ENCODE results near the gene G6PD.
"Not testable (repeated sequence)": the region's sequence is repeated elsewhere in the genome, so short reads cannot be mapped to it uniquely, and the experiment has no call there.

DNA sequence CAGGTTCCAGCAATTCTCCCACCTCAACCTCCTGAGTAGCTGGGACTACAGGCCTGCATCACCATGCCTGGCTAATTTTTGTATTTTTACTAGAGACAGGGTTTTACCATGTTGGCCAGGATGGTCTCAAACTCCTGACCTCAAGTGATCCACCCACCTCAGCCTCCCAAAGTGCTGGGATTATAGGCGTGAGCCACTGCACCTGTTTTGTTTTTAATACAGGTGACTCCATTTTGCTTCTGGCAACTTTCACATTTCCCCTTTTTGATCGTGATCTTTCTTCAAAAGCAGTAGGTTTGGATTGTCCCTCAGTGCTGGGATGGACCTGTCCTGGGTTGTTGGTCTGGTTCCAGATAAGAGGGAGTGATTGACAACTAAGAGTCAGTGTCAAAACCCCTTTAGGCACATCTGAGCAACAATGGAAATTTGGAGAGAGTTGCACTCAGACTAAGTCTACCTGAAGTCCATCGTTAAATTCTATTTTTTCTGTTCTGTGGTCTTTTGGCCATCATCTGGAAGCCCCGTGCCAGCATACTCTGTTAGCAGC lies 50.0 kb downstream of the G6PD start:
- not testable (repeated sequence) for TF ChIP-seq POLR2A (IDR thresholded peaks at IDR 0.05; ENCODE audit: low read depth, low read length); SMC3 (IDR thresholded peaks at IDR 0.05; ENCODE audit: low read depth, low read length); RCOR1 (IDR thresholded peaks at IDR 0.05; ENCODE audit: insufficient replicate concordance, low read length); RAD21 (IDR thresholded peaks at IDR 0.05; ENCODE audit: low read length); MAFK (IDR thresholded peaks at IDR 0.05; ENCODE audit: low read depth, low read length); MAZ (IDR thresholded peaks at IDR 0.05; ENCODE audit: borderline replicate concordance, low read depth, low read length); CHD1 (IDR thresholded peaks at IDR 0.05; ENCODE audit: low read depth, low read length); MXI1 (IDR thresholded peaks at IDR 0.05; ENCODE audit: borderline replicate concordance, low read depth, low read length); RFX5 (IDR thresholded peaks at IDR 0.05; ENCODE audit: low read depth, low read length); CEBPB (IDR thresholded peaks at IDR 0.05; ENCODE audit: low read depth, low read length)
- TF ChIP-seq, protein P1, sequence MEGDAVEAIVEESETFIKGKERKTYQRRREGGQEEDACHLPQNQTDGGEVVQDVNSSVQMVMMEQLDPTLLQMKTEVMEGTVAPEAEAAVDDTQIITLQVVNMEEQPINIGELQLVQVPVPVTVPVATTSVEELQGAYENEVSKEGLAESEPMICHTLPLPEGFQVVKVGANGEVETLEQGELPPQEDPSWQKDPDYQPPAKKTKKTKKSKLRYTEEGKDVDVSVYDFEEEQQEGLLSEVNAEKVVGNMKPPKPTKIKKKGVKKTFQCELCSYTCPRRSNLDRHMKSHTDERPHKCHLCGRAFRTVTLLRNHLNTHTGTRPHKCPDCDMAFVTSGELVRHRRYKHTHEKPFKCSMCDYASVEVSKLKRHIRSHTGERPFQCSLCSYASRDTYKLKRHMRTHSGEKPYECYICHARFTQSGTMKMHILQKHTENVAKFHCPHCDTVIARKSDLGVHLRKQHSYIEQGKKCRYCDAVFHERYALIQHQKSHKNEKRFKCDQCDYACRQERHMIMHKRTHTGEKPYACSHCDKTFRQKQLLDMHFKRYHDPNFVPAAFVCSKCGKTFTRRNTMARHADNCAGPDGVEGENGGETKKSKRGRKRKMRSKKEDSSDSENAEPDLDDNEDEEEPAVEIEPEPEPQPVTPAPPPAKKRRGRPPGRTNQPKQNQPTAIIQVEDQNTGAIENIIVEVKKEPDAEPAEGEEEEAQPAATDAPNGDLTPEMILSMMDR (conservative IDR thresholded peaks at IDR 0.05; ENCODE audit: low read depth, low read length): not testable (repeated sequence)
- TF ChIP-seq, protein P2, sequence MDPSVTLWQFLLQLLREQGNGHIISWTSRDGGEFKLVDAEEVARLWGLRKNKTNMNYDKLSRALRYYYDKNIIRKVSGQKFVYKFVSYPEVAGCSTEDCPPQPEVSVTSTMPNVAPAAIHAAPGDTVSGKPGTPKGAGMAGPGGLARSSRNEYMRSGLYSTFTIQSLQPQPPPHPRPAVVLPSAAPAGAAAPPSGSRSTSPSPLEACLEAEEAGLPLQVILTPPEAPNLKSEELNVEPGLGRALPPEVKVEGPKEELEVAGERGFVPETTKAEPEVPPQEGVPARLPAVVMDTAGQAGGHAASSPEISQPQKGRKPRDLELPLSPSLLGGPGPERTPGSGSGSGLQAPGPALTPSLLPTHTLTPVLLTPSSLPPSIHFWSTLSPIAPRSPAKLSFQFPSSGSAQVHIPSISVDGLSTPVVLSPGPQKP (IDR thresholded peaks at IDR 0.05; ENCODE audit: borderline replicate concordance, low read depth, low read length): not testable (repeated sequence)
- TF ChIP-seq, protein P3, sequence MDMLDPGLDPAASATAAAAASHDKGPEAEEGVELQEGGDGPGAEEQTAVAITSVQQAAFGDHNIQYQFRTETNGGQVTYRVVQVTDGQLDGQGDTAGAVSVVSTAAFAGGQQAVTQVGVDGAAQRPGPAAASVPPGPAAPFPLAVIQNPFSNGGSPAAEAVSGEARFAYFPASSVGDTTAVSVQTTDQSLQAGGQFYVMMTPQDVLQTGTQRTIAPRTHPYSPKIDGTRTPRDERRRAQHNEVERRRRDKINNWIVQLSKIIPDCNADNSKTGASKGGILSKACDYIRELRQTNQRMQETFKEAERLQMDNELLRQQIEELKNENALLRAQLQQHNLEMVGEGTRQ (IDR thresholded peaks at IDR 0.05; ENCODE audit: low read depth, low read length): not testable (repeated sequence)
